K562 (cell line): Measurements from ENCODE around the gene BCL2L15. TPM values are rescaled to one million over a fixed set of nuclear protein-coding genes. Genes with fewer than 3 reads are reported as not detected.

ENCODE experiments used
- CAMTA2 ChIP-seq: fragments of 250-450 bp; sonication (Bioruptor Pico); conservative IDR thresholded peaks from 2 replicates; pipeline ENCODE4 v1.5.1; 2022
- CHD2 ChIP-seq: IDR thresholded peaks from 2 replicates; pipeline ENCODE4 v1.6.1; 2011; ENCODE audit warnings: low read depth, low read length
- FOXK1 ChIP-seq: sonication (generic); formaldehyde crosslinking; IDR thresholded peaks from 2 replicates; pipeline ENCODE4 v1.8.0; 2022; ENCODE audit warnings: missing genetic modification reagents, mild to moderate bottlenecking, borderline replicate concordance
- MCM3 ChIP-seq: fragments of 450-650 bp; IDR thresholded peaks from 2 replicates; pipeline ENCODE4 v1.6.1; 2016
- PCBP2 ChIP-seq: fragments of 200-400 bp; formaldehyde crosslinking; IDR thresholded peaks from 2 replicates; pipeline ENCODE4 v1.6.1; 2018; ENCODE audit warnings: low read length, low read depth, mild to moderate bottlenecking, moderate library complexity; ENCODE audit not compliant: poor library complexity, severe bottlenecking
- TBL1XR1 ChIP-seq, 2 experiments: IDR thresholded peaks; 2 replicates each; pipeline ENCODE4 v1.6.1; 2012; ENCODE audit warnings: improper control_type of control experiment in 2 of 2, low read length in 2 of 2, mild to moderate bottlenecking in 1 of 2
- ZNF197 ChIP-seq: fragments of 200-800 bp; sonication (Bioruptor generic); IDR thresholded peaks from 2 replicates; pipeline ENCODE4 v1.6.1; 2016; ENCODE audit warnings: low read depth, missing genetic modification characterization, missing compliant biosample characterization
- ZNF589 ChIP-seq: fragments of 200-800 bp; sonication (Bioruptor generic); IDR thresholded peaks from 2 replicates; pipeline ENCODE4 v1.6.1; 2016; ENCODE audit warnings: low read depth, missing genetic modification characterization, missing compliant biosample characterization
- polyA plus RNA-seq, 8 experiments: library from polyadenylated mRNA; depleted of rRNA in 4 of 8; stranded (reverse) in 5 of 8; unstranded in 3 of 8; fragments of >200 nt; fragmentation: Nextera tagmentation in 2 of 8; fragmentation: Illumina TruSeq in 1 of 8; extraction: Ambion mirVana in 2 of 8; extraction: Trizol in 1 of 8; gene quantifications; 2 replicates each; pipeline versions ENCODE4 v1.2.1 to v1.2.3, GENCODE V29; 2011 to 2014; ENCODE audit warnings: inconsistent platforms in 1 of 8, missing spikeins in 1 of 8
- total RNA-seq, 7 experiments: library from RNA; depleted of rRNA in 6 of 7; stranded (reverse); fragments of >200 nt in 6 of 7; fragmentation: Illumina TruSeq in 2 of 7; extraction: Trizol in 2 of 7; gene quantifications; 2 replicates each; pipeline versions ENCODE4 v1.2.1 to v1.2.3, GENCODE V29; 2011 to 2021; ENCODE audit warnings: low replicate concordance in 1 of 7
- TF ChIP-seq, protein P1 (sequence below), 2 experiments: fragments of 450-650 bp; IDR thresholded peaks; 2 replicates each; pipeline ENCODE4 v1.6.1; 2016; ENCODE audit warnings: mild to moderate bottlenecking in 2 of 2, borderline replicate concordance in 1 of 2, low read depth in 1 of 2, moderate library complexity in 1 of 2
- TF ChIP-seq, protein P2 (sequence below): fragments of 450-650 bp; IDR thresholded peaks from 2 replicates; pipeline ENCODE4 v1.6.1; 2016; ENCODE audit warnings: mild to moderate bottlenecking
- TF ChIP-seq, protein P3 (sequence below): fragments of 450-650 bp; IDR thresholded peaks from 2 replicates; pipeline ENCODE4 v1.7.1; 2018; ENCODE audit warnings: mild to moderate bottlenecking, low read depth; ENCODE audit not compliant: partially characterized antibody
- TF ChIP-seq, protein P4 (sequence below), 2 experiments: fragments of 450-650 bp in 1 of 2; sonication (generic) in 1 of 2; formaldehyde crosslinking in 1 of 2; IDR thresholded peaks in 1 of 2; conservative IDR thresholded peaks in 1 of 2; 2 replicates each; pipeline versions ENCODE4 v1.6.1 to v1.8.1; 2016 to 2023; ENCODE audit warnings: mild to moderate bottlenecking in 2 of 2, moderate library complexity in 2 of 2, inconsistent platforms in 1 of 2, missing genetic modification reagents in 1 of 2

Gene BCL2L15
- total and polyA plus RNA-seq, 9 of the 15 experiments (the other 6 are each of a cell fraction or from before 2014, with no cell fraction given) = 0.06 to 0.42 (median 0.28) TPM; not detected in 1

DNA sequence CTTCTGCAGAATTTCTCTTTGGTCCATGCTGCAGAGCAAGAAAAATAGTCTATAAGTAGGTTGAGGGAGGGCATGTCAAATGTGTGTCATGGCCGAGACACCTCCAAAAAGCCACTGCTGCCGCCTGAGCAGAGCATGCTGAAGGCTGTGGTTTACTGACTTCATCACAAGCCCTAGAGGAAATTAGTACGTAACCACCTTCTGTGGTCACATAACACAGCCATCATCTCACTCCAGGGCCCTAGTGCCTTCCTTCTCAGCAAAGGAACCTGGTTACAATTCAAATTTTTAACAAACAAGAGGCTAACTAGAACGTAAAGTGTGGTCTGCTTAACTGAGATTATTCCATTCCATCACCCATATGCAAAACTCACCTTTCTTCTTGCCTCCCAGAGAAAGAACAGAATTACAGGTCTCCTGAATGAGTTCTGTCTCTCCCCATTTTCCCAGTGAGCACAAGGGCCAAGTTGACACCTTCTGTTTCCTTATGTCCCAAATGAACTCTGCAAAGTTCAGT, 15.7 kb downstream of the BCL2L15 start, which contains the start of gene PTPN22 (continued):
- TF ChIP-seq, protein P1, sequence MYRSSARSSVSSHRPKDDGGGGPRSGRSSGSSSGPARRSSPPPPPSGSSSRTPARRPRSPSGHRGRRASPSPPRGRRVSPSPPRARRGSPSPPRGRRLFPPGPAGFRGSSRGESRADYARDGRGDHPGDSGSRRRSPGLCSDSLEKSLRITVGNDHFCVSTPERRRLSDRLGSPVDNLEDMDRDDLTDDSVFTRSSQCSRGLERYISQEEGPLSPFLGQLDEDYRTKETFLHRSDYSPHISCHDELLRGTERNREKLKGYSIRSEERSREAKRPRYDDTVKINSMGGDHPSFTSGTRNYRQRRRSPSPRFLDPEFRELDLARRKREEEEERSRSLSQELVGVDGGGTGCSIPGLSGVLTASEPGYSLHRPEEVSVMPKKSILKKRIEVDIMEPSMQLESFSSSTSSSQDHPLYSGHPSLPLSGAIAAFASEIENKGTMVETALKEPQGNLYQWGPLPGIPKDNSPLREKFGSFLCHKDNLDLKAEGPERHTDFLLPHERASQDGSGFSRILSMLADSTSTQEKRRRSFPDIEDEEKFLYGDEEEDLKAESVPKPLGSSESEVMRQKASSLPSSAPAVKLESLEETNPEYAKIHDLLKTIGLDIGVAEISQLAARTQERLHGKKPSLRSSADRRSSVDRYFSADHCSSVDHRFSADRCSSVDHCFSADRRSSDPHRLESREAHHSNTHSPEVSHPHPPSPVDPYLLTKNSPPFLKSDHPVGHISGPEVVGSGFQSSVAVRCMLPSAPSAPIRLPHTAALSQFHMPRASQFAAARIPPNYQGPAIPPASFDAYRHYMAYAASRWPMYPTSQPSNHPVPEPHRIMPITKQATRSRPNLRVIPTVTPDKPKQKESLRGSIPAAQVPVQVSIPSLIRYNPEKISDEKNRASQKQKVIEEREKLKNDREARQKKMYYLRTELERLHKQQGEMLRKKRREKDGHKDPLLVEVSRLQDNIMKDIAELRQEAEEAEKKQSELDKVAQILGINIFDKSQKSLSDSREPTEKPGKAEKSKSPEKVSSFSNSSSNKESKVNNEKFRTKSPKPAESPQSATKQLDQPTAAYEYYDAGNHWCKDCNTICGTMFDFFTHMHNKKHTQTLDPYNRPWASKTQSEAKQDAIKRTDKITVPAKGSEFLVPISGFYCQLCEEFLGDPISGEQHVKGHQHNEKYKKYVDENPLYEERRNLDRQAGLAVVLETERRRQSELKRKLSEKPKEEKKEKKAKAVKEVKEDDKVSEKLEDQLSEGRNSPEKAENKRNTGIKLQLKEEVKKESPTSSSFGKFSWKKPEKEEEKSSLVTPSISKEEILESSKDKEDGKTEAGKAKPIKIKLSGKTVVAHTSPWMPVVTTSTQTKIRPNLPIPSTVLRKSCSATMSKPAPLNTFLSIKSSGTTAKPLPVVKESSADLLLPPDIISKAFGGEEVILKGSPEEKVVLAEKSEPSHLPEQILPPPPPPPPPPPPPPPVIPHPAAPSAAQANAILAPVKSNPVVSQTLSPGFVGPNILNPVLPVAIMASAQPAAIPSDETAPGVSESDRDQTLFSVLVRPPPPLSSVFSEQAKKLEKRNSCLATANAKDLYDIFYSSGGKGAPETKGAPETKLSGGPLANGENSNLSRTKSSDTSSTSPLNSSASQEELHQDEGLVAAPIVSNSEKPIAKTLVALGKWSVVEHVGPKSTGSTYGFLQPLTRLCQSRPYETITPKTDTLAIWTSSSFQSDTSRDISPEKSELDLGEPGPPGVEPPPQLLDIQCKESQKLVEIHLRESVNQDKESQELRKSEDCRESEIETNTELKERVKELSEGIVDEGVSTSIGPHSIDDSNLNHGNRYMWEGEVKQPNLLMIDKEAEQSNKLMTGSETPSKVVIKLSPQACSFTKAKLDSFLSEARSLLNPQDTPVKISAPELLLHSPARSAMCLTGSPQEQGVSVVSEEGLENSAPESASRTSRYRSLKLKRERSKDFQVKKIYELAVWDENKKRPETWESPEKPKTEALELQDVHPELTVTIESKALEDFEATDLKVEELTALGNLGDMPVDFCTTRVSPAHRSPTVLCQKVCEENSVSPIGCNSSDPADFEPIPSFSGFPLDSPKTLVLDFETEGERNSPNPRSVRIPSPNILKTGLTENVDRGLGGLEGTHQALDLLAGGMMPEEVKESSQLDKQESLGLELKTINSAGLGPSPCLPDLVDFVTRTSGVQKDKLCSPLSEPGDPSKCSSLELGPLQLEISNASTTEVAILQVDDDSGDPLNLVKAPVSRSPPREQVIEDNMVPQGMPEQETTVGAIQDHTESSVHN (IDR thresholded peaks at IDR 0.05; ENCODE audit: borderline replicate concordance in 1 of 2, low read depth in 1 of 2) = no peak; a peak in 1 of 4 replicates
- TF ChIP-seq PCBP2 (no peak), FOXK1 (CRISPR knock-in tag) (0 out of 2 replicates have a peak, but pooled peaks have one; percentile 42), ZNF589 (peak; percentile 81; the same call in 1 of the 2 replicates), TBL1XR1 (IDR thresholded peaks at IDR 0.05; ENCODE audit: low read length in 2 of 2) (no peak), CAMTA2 (CRISPR knock-in tag) (no peak), MCM3 (no peak), CHD2 (no peak), ZNF197 (CRISPR knock-in tag) (0 out of 2 replicates have a peak, but pooled peaks have one; percentile 28)
- TF ChIP-seq, protein P2, sequence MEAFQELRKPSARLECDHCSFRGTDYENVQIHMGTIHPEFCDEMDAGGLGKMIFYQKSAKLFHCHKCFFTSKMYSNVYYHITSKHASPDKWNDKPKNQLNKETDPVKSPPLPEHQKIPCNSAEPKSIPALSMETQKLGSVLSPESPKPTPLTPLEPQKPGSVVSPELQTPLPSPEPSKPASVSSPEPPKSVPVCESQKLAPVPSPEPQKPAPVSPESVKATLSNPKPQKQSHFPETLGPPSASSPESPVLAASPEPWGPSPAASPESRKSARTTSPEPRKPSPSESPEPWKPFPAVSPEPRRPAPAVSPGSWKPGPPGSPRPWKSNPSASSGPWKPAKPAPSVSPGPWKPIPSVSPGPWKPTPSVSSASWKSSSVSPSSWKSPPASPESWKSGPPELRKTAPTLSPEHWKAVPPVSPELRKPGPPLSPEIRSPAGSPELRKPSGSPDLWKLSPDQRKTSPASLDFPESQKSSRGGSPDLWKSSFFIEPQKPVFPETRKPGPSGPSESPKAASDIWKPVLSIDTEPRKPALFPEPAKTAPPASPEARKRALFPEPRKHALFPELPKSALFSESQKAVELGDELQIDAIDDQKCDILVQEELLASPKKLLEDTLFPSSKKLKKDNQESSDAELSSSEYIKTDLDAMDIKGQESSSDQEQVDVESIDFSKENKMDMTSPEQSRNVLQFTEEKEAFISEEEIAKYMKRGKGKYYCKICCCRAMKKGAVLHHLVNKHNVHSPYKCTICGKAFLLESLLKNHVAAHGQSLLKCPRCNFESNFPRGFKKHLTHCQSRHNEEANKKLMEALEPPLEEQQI = peak; percentile 15; the same call in 1 of the 2 replicates
- TF ChIP-seq, protein P3, sequence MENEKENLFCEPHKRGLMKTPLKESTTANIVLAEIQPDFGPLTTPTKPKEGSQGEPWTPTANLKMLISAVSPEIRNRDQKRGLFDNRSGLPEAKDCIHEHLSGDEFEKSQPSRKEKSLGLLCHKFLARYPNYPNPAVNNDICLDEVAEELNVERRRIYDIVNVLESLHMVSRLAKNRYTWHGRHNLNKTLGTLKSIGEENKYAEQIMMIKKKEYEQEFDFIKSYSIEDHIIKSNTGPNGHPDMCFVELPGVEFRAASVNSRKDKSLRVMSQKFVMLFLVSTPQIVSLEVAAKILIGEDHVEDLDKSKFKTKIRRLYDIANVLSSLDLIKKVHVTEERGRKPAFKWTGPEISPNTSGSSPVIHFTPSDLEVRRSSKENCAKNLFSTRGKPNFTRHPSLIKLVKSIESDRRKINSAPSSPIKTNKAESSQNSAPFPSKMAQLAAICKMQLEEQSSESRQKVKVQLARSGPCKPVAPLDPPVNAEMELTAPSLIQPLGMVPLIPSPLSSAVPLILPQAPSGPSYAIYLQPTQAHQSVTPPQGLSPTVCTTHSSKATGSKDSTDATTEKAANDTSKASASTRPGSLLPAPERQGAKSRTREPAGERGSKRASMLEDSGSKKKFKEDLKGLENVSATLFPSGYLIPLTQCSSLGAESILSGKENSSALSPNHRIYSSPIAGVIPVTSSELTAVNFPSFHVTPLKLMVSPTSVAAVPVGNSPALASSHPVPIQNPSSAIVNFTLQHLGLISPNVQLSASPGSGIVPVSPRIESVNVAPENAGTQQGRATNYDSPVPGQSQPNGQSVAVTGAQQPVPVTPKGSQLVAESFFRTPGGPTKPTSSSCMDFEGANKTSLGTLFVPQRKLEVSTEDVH = no peak
- TF ChIP-seq, protein P4, sequence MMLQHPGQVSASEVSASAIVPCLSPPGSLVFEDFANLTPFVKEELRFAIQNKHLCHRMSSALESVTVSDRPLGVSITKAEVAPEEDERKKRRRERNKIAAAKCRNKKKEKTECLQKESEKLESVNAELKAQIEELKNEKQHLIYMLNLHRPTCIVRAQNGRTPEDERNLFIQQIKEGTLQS (IDR thresholded peaks at IDR 0.05) = peak; percentile 48; the same call in 1 of the 2 replicates
- TF ChIP-seq, protein P4 (CRISPR knock-in tag; conservative IDR thresholded peaks at IDR 0.05) = no peak
